CD4-positive, alpha-beta T cell treated with Interleukin-17A for 4 hours (primary cell): Measurements from ENCODE around the gene SLC19A1.
"Not testable (repeated sequence)": the region's sequence is repeated elsewhere in the genome, so short reads cannot be mapped to it uniquely, and the experiment has no call there.

Experiments
- DNase-seq: peaks from one replicate; pipeline ENCODE4 v3.0.0-alpha.2; 2020; ENCODE audit warnings: mixed read lengths

The SLC19A1 gene

DNA sequence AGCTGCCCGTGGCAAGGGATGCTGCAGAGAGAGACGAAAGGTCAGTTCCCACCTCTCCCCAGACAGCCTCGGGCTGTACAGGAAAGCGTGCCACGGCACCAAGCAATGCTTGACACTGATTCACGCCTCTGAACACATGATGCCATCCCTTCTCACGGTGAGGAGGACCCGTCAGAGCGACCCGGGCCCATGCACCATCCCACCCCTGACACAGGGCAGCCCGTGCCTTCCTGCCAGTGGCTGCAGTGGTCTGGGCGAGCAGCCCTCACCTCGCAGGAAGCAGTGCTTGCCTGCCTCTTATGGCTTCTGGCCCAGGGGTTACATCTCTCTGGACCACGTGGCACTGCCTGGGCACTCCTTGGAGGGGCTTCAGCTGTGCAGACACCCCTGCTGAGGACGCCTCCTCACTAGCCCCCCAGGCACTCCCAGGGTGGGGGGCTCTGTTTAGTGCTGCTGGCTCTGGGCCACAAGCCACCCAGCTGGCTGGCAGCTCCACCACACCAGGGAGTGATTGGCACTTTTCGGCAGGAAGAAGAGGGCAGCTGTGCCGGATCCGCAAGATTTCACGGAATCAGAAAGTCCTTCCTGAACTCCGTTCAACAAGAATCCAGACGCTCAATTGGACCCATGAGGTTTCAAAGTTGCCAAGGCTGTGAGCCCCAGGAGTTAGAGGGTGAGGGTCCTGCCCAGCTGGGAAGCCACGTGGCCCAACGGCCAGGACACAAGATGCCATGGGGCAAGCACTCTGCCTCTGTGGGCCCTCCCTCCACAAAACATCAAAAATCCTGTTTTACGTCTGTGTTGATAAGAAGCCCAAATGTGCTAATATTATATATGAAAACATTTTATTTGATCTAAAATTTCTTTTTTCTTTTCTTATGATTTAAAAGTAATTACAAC, 34.8 kb upstream of the SLC19A1 start:
- DNase-seq: no peak

DNA sequence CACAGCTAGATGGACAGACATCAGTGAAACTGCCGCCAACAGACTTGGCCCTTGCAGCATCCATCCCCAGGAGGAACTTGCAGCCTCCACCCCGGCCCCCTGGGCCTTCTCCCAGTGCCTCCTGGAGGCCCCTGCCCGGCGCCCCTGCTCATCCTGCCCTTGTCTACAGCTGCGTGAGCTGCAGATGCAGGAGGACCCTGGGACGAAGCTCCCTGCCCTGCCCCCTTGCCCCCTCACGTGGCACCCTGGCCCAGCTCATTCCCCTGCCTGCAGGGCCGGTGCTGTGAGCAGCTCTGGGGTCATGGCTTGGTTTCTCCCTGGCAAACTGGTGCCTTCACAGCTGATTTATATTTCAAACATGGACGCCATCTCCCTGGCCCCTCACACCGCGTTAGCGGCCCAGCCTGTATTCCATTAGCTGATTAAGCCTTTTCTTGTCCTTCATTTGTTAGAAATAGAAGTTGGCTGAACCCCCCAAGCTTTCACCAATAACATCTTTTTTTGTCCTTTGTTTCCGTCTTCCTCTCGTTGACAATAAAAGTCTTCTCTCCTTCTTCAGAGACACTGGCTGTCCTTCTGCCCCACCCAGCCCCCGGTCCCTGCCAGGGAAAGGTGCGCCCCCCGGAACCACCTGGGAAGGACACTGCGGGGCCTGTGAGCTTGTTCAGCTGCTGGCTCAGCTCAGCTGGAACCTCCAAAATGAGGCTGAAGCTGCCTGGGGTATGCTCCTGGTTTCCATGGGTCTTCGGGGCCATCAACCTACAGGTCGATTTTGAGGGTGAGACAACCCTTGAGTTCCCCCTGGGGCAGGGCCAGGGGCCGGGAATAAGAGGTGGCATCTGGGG, 34.0 kb upstream of the SLC19A1 start:
- no peak for DNase-seq

DNA sequence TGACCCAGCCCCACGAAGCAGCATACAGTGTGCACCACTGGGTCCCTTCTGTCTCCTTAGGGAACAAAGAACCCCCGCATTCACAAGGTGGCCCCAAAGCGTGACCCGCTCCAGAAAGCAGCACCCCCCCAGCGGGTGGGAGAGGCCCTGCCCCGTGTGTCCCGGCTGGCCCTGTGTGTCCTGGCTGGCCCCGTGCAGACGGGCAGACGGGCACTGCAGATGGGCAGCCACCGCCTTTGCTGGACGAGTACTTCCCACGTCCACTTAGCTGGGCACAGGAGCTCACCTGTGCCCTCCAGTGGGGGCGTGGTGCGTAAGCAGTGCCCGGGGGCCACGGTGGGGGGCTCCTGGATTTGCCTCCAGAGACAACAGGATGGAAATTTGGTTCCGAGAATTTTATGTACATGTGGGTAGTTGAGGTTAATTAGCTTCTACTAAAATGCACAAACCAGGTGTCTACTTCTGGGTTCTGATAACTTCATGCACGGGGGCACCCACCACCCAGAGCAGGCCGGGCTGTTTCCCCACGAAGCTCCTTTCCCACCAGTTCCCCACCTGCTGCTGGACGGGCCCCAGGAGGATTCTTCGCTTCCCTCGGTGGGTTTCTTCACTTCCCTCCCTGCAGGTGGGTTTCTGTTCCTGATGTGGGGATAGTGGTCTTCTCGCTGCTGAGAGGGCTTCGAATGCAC, 33.2 kb upstream of the SLC19A1 start:
- DNase-seq: no peak

DNA sequence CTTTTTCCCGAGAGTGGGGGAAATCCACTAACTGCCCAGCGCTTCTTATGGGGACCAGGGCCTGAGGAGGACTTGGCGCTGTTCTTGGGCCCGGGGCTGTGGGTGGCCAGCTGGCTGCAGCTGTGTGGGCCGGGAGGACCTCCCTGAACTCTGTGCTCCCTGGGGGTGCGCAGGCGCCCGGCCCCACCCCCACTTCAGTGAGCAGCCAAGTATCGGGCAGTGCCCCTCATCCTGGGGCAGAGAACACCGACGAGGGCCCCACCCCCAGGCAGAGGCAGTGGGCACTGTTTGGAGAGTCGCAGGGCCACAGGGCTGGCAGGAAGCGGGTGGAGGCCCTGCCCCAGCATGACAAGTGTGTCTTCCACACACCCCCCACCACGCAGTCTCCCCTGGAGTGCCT, 32.5 kb upstream of the SLC19A1 start:
- DNase-seq: no peak

DNA sequence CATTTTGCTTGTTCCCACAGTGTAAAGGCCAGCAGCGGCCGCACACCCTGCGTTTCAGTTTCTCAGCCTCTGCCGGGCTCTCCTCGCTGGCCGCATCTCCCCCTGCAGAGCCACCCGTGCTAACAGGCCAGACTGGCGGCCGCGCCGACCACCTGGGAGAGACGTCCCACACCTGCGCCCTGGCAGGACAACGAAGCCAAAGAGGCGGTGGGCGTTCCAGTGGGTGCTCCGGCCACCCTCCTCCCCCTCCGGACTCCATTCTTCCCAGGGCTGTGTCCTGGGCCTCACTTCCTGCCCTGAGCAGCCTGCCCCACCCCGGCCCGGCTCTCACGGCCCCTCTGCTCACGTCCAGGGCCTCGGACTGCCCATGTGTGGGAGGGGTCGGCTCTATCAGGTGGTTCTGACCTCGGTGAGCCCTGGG, 31.9 kb upstream of the SLC19A1 start:
- no peak for DNase-seq

DNA sequence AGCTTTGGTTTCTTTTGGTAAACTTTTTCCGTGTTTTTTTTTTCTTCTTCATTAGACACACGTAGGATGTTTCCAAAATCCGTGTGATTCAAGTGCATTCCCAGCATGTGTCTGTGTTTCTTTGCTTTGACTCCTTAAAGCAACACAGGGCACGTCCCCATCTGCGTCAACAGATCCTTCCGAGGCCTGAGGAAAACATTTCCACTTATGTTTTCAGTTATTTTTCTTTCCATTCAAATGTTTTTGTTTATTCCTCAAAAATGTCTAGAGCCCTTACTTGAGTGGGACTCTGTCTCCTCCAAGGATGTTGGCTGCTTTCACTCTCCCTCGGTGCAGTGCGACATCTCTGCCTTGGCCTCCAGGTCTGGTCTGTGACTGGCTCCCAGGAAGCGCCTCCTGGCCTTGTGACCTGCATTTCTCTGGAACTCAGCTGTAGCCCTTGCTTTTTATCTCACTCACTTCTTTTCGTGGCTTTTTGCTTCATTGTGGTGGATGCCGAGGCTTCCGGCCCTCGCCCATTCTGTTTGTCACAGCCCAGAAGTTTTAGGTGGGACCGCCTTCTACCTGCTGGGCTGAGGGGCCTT, 31.3 kb upstream of the SLC19A1 start:
- DNase-seq: no peak

DNA sequence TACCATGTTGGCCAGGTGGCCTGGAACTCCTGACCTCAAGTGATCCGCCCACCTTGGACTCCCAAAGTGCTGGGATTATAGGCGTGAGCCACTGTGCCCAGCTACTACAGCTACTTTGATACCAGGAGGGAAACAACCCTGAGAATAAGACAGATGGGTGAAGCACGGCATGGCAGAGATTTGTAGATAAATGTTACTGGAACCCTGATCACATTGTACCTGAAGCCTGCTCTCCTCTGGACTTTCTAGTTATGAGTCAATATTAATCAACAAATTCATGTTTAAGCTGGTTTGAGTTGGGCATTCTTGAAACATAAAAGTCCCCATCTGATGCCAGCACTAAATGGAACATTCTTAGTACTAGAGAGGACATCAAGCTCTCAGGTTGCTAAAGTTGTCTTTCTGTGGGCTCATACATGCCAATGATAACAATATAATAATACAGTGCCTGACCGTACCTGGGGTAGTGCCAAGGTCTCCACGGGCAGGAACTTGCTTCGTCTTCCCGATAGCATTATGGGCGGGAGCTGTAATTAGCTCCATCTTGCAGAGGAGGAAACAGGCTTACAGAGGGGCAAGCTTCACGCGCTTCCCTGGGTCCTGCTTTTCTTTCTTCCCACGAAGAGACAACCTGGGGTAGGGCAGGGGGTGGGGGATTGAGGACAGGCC, 30.7 kb upstream of the SLC19A1 start:
- DNase-seq: no peak

DNA sequence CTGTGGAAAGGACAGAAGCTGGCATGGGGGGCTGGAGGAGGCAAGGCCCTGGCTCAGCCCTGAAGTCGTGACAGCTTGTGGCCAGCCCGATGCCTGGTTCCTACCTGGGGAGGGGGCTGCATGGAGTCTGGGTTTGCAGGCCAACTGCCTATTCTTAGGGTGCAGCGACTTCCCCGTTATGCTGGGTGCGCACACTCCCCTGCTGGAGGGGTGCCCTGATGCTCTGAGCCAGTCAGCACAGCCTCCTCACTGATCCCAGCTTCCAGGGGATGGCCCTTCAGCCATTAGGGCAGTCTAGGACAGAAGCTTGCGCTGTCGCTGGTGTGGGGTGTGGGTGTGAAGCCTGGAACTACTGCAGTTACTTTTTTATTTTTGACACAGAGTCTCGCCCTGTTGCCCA, 30.0 kb upstream of the SLC19A1 start:
- DNase-seq: no peak

DNA sequence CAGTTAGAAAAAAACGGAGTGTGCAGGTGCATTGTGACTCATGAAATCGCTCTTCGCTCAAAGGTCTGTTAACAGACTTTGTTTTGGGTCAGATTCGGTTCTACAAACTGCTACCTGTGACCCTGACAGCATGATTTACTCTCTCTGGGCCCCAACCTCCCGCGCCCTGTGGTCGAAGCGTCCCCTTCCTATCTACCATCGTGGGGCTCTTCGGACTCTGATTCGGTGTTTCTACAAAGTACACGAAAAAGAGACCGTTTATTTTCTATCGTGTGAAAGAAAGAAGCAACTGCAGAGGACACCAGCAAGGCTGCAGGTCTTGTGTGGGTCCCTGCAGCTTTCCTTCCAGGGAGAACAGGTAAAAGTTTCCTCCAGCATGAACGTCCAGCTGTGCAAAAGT, 29.4 kb upstream of the SLC19A1 start:
- DNase-seq: no peak

DNA sequence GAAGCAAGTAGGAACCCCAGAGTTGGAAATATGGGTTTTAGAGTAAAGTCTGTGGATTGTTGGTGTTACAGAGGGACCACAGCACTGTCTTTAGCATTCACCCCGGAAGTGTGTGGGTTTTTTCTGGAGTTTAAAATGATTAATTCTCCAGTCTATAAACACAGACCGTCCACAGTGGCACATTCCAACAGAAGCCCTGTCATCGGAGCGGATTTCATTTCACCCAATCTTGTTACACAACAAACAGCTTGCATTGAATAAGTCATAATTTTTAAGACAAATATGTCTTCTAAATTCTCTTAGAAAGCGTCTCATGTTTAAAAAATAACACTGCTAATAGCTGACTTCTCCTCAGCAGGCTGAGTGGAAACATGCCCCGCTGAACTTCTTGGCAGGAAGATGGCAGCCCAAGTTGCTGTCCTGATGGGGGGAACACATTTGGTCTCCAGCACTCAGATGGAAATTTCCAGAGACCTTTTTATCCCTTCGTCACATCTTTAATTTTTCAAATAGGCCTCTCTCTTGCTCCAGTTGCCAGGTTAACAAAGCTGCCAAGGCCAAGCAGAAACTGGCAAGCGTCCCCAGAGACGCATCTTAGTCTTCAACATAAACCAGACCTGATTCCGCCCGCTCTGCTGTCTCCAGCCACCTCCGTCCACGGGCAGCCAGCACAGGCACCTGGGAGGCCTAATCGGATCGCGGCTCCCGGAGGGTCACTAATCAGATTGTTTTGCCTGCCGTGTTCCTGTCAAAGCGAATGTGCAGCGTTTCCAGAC, 28.8 kb upstream of the SLC19A1 start:
- no peak for DNase-seq

DNA sequence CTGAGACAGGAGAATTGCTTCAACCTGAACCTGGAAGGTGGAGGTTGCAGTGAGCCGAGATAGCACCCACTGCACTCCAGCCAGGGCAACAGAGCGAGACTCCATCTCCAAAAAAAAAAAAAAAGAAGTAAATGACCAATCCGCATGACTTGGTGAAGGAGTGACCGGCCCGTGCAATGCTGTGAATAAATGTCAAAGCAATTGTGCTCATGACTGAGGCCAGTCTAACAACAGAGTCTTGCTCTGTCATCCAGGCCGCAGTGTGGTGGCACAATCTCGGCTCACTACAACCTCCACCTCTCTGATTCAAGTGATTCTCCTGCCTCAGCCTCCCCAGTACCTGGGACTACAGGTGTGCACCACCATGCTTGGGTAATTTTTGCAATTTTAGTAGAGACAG, 27.8 kb upstream of the SLC19A1 start:
- DNase-seq: no peak

DNA sequence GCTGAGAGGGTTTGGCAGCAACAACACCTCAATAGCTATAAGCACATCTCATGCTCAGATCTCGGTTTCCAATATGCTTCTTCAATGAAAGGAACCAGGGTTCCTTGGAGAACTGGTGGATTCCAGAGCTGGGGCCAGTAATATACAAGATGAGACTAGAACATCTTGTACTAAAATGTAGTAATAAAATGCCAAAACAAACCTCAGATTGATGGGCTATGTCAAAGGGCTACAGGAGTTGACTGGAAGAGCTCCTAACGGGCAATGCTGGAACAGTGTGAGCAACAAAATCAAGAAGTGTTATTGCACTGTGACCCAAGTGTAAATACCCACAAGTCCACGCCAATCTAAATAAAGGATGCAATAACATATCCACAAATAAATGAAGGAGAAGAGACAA, 26.1 kb upstream of the SLC19A1 start:
- no peak for DNase-seq

DNA sequence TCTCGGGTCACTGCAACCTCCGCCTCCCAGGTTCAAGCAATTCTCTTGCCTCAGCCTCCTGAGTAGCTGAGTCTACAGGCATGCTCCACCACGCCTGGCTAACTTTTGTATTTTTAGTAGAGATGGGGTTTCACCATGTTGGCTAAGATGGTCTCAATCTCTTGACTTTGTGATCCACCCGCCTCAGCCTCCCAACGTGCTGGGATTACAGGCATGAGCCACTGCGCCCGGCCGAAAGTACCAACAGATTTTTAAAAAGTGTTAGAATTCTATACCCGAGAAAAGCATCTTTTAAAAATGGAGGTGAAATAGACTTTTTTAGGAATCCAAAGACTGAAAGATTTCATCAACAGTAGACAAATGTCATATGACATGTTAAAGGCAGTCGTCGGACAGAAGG, 21.9 kb upstream of the SLC19A1 start:
- not testable (repeated sequence) for DNase-seq

DNA sequence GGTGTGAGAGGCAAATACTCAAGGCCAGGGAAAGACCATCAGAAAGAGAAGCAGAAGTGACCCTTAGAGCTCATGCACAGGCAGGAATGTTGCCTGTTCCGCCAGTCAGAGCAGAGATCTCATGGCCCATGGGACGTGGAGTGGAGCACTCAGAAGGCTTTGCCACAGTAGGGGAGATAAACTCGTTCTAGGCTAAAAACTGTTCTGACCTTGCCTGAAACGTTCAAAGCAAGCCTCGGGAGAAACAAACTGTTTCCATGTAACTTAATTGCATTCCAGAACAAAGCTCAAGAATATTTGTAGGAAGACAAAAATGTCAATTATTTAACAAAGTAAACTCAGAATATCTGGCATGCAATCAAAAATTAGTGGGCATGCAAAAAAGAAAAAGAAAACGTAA, 20.7 kb upstream of the SLC19A1 start:
- DNase-seq: no peak

DNA sequence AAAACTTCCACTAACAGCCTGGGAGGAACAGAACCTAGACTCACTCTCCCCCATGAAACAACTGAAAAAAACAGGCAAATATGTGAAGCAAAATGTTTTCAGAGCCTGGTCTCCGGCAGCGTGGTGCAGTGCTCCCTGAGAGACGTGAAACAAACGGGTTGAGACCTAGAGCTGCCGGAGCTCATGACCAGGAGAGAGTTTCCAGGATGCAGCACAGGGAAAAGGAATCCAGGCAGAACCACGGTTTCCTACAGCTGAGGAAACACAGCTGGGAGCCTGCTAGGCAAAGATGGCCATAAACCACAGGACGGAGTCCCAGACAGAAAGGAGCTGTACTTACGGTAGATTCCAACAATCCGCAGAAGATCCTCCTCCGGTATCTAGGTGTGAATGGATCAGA, 20.2 kb upstream of the SLC19A1 start:
- DNase-seq: no peak

DNA sequence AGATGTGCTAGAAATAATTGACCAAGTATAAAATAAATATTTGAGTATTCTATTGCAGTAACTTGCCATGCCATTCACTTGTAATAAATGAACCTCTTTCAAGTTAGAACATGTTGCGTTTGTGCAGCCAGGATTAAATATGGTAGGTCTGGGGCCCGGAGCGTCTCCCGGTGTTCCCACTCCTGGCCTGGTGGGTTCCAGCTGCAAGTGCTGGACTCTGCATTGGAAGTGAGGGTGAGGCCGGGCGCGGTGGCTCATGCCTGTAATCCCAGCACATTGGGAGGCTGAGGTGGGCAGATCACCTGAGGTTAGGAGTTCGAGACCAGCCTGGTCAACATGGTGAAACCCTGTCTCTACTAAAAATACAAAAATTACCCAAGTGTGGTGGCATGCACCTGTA, 19.0 kb upstream of the SLC19A1 start:
- DNase-seq: not testable (repeated sequence)

DNA sequence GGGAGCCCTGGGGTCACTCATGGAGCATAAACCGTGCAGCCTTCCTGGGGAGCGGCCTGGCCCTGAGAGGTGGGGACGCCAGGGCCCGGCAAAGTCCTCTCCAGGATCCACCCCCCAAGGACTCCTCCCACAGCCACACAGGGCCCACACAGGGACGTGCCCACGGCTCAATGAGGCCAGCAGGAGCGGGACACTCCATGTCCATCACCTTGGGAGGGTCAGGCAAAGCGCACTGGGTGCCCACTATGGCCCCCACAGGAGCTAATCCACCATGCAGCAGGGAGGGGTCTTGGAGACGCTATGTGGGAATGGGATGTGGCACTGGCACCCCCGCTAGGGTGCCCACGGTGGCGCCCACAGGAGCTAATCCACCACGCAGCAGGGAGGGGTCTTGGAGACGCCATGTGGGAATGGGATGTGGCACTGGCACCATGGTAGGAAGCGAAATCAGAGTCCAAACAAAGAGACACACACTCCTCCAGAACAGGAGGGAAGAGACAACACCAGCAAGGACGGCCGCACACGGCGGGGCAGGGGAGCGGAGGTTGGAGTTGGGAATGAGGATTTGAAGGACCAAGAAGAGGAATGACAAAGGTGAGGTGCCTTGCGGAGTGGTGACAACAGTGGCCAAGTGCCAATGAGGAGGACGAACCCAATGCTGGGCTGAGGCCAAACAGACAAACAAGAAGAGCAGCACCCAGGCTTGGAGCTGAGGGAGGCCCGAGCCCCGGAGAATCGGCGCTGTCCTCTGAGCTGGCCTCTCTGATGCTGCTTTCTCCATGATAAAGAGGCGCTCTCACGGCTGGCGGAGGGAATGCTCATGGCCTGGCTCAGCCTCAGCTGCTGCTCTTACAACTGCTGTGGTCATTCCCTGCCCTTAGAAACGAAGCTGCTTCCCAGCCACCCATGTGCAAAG, 18.1 kb upstream of the SLC19A1 start:
- no peak for DNase-seq

DNA sequence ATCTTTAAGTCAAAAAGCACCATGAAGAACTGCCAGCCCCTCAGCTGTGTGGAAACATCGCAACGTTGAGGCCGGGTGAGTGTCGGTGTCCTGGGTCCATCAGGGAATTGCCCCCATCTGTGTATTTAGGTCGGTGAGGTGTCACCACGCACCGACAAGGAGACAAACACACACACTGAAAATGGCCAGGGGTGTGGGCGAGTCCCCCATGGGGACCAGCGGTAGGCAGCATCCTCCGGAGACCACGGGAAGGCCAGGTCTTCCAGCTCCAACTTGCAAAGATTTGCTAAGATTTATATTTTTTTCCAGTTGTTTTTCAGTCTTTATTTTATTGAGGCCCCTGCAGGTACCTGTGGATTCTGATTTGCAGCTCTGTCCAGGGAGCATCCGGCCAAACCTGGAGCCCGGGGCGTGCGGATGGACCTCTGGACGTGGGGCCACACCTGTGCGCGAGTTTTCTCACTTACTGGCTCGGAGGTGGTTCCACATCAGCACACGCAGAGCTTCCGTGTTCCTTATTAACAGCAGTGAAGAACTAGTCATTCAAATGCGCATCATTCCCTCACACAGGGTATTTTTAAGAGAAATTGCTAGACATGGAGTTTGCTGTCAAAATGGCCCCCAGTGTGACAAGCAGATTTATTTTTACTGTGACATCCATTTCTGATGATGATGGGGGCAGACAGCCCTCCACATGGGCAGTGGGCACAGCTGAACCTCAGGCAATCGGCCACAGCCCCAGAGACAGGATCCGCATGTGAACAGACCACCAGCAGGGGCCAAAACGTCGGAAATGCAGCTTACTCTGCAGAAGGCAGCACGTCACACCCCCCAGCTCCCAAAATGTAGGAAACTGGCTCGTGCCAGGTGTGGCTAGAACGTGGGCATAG, 17.2 kb upstream of the SLC19A1 start:
- no peak for DNase-seq

DNA sequence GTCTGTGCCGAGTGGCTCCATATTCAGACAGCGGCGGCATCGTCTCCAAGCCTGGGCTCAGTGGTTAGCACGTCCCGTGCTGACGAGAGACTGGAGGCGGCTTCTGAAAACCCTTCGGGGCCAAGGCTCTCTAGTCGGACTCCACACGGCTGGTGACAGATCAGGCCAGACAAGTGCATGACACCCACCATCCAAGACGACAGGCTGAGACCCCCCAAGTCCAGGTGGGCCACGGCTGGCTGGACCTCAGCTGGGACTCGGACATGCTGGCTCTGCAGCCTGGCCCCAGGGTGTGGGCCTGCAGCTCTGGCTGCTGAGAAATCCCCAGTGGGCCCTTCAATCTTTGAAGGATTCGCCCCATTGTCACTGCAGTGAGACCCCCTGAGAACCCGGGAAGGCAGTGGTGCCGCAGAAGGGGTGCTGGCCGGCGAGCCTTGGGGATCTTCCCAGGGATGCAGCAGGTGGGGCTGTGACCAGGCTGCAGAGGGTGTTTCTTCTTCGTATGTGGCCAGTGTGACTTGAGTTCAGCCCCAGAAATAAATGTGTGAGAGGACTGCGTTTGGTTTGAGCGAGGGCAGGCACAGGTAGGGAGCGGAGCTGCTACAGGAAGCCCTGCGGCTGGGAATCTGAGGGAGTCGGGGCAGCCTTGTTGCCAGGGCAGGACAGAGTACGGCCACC, 15.9 kb upstream of the SLC19A1 start:
- no peak for DNase-seq
